ENCODE measurements around the gene TMEM139.
"Not testable (repeated sequence)": the region's sequence is repeated elsewhere in the genome, so short reads cannot be mapped to it uniquely, and the experiment has no call there.

TMEM139 gene

GRCh38 chr7:143258831-143259230 is 25.9 kb upstream of the TMEM139 start:
- no peak for DNase-seq (ENCODE audit: low read depth in 4 of 4, low spot score in 1 of 4)

GRCh38 chr7:143259765-143260164 is 25.0 kb upstream of the TMEM139 start:
- DNase-seq (ENCODE audit: low read depth in 4 of 4, low spot score in 1 of 4): no peak

- no peak for DNase-seq (ENCODE audit: low read depth in 4 of 4, low spot score in 1 of 4)
Measured at GRCh38 chr7:143261901-143262300, 22.9 kb upstream of the TMEM139 start.

GRCh38 chr7:143263266-143264195 is 21.2 kb upstream of the TMEM139 start, which contains the start of gene GSTK1:
GSTK1 (plus strand) TSS chr7:143263441; CDS start chr7:143263514, 73 bp downstream.
- DNase-seq (ENCODE audit: low read depth in 4 of 4, low spot score in 1 of 4): peak; percentile 55 to 76 (median 69)

GRCh38 chr7:143264196-143264568 is 20.6 kb upstream of the TMEM139 start:
- not testable (repeated sequence) for DNase-seq (ENCODE audit: low read depth in 4 of 4, low spot score in 1 of 4)

- no peak for DNase-seq (ENCODE audit: low read depth in 4 of 4, low spot score in 1 of 4)
Measured at GRCh38 chr7:143265017-143265693, 19.6 kb upstream of the TMEM139 start.

GRCh38 chr7:143269251-143269650 is 15.5 kb upstream of the TMEM139 start:
- DNase-seq (ENCODE audit: low read depth in 4 of 4, low spot score in 1 of 4): no peak

GRCh38 chr7:143271240-143271639 is 13.5 kb upstream of the TMEM139 start:
- DNase-seq (ENCODE audit: low read depth in 4 of 4, low spot score in 1 of 4): no peak

GRCh38 chr7:143272871-143273270 is 11.9 kb upstream of the TMEM139 start:
- no peak for DNase-seq (ENCODE audit: low read depth in 4 of 4, low spot score in 1 of 4)

GRCh38 chr7:143279186-143280098 is 5.3 kb upstream of the TMEM139 start:
- no peak for DNase-seq (ENCODE audit: low read depth in 4 of 4, low spot score in 1 of 4)

GRCh38 chr7:143280160-143280559 is 4.6 kb upstream of the TMEM139 start:
- no peak for DNase-seq (ENCODE audit: low read depth in 4 of 4, low spot score in 1 of 4)

- DNase-seq (ENCODE audit: low read depth in 4 of 4, low spot score in 1 of 4): no peak
Measured at GRCh38 chr7:143280566-143280965, 4.2 kb upstream of the TMEM139 start.

GRCh38 chr7:143281529-143281928 is 3.2 kb upstream of the TMEM139 start:
- no peak for DNase-seq (ENCODE audit: low read depth in 4 of 4, low spot score in 1 of 4)

GRCh38 chr7:143282124-143282523 is 2.6 kb upstream of the TMEM139 start:
- DNase-seq (ENCODE audit: low read depth in 4 of 4, low spot score in 1 of 4): no peak

- no peak for DNase-seq (ENCODE audit: low read depth in 4 of 4, low spot score in 1 of 4)
Measured at GRCh38 chr7:143283381-143283780, 1.4 kb upstream of the TMEM139 start.

- no peak for DNase-seq (ENCODE audit: low read depth in 4 of 4, low spot score in 1 of 4)
Measured at GRCh38 chr7:143285470-143285778, 666 bp downstream of the TMEM139 start.

GRCh38 chr7:143285806-143286521 is 1.2 kb downstream of the TMEM139 start:
- no peak for DNase-seq (ENCODE audit: low read depth in 4 of 4, low spot score in 1 of 4)

- DNase-seq (ENCODE audit: low read depth in 4 of 4, low spot score in 1 of 4): no peak
Measured at GRCh38 chr7:143286522-143286890, 1.7 kb downstream of the TMEM139 start.

- DNase-seq (ENCODE audit: low read depth in 4 of 4, low spot score in 1 of 4): no peak
Measured at GRCh38 chr7:143287339-143287934, 2.7 kb downstream of the TMEM139 start.

All from stimulated activated CD4-positive, alpha-beta T cell treated with anti-CD3 and anti-CD28 coated beads, Interleukin-1b, Interleukin-23, amount 100 ng/mL, for 24 hours (primary cell).